GM12878 (cell line): ENCODE data around the gene SLC35F2. TPM values are rescaled to one million over a fixed set of nuclear protein-coding genes. Genes with fewer than 3 reads are reported as not detected.
A peak's percentile ranks its signal among the peaks of the same experiment; 100 is the strongest.

Experiments used
- ATAC-seq: fragments of 200-7000 bp; cut with Tn5 transposase; 3 replicates; pipeline ENCODE4 v1.9.1; 2020; ENCODE audit warnings: mild to moderate bottlenecking, moderate library complexity
- BruUV-seq: library from RNA; stranded (reverse); fragments of 400-500 nt; replicated peaks from 2 replicates; lab custom pipeline; 2021; lab: Mats Ljungman, UMichigan
- CTCF ChIA-PET: fragments of 300-600 bp; sonication (Branson Sonifier 250); formaldehyde crosslinking; extraction: SDS; loops from one replicate; lab custom pipeline; 2021; ENCODE audit warnings: inconsistent platforms; lab: Yijun Ruan, JAX
- POLR2A ChIA-PET: fragments of 350-600 bp; formaldehyde crosslinking; extraction: SDS; loops from one replicate; lab custom pipeline; 2021; ENCODE audit warnings: inconsistent platforms; lab: Charles Lee
- RAD21 ChIA-PET: fragments of 300-600 bp; sonication (Branson Sonifier 250); formaldehyde crosslinking; loops from one replicate; lab custom pipeline; 2023; ENCODE audit warnings: antibody characterized with exemption; ENCODE audit not compliant: unreplicated experiment; lab: Charles Lee
- SMC1A ChIA-PET: fragments of 300-600 bp; sonication (Branson Sonifier 250); formaldehyde crosslinking; loops from one replicate; lab custom pipeline; 2023; ENCODE audit not compliant: unreplicated experiment, uncharacterized antibody; lab: Charles Lee
- DNase-seq: peaks from one replicate; pipeline ENCODE4 v3.0.0-alpha.2; 2011; ENCODE audit warnings: low read depth, low spot score
- FAIRE-seq: peaks from 3 replicates; lab custom pipeline; 2011; peaks lifted over from hg19 to GRCh38; lab: Jason Lieb, UNC
- H2AFZ ChIP-seq: 2 replicates; pipeline ENCODE4 v1.6.0; 2011; ENCODE audit warnings: low read depth, low read length, control low read depth; ENCODE audit not compliant: control insufficient read depth
- H3K27ac ChIP-seq: 2 replicates; pipeline ENCODE4 v1.5.1; 2011; ENCODE audit warnings: control low read depth; ENCODE audit not compliant: control insufficient read depth, insufficient read depth
- H3K27me3 ChIP-seq, 2 experiments: replicated peaks in 1 of 2; 2 replicates each; pipeline versions ENCODE4 v1.6.0 to v1.6.1; 2011; ENCODE audit warnings: low read length in 1 of 2; ENCODE audit not compliant: control insufficient read depth in 2 of 2, insufficient read depth in 2 of 2
- H3K36me3 ChIP-seq, 2 experiments: 2 replicates each; pipeline ENCODE4 v1.5.1; 2011; ENCODE audit warnings: low read length in 1 of 2; ENCODE audit not compliant: control insufficient read depth in 2 of 2, insufficient read depth in 2 of 2
- H3K4me1 ChIP-seq: 2 replicates; pipeline ENCODE4 v1.6.1; 2011; ENCODE audit warnings: mild to moderate bottlenecking, low read length, moderate library complexity, mixed read lengths; ENCODE audit not compliant: control insufficient read depth, insufficient read depth
- H3K4me2 ChIP-seq: 2 replicates; pipeline ENCODE4 v1.6.0; 2011; ENCODE audit warnings: control low read depth; ENCODE audit not compliant: control insufficient read depth, insufficient read depth
- H3K4me3 ChIP-seq: fragments of 200-600 bp; sonication (generic); 2 replicates; pipeline ENCODE4 v1.5.1; 2016
- H3K79me2 ChIP-seq: 2 replicates; pipeline ENCODE4 v1.6.0; 2011; ENCODE audit warnings: low read length; ENCODE audit not compliant: control insufficient read depth, insufficient read depth
- H3K9ac ChIP-seq: 2 replicates; pipeline ENCODE4 v1.8.0; 2011; ENCODE audit warnings: low read length, control low read depth, mixed read lengths; ENCODE audit not compliant: control insufficient read depth, insufficient read depth
- H3K9me3 ChIP-seq: replicated peaks from 3 replicates; pipeline ENCODE4 v1.5.1; 2011; ENCODE audit warnings: mild to moderate bottlenecking, low read length; ENCODE audit not compliant: control insufficient read depth, insufficient read depth
- H4K20me1 ChIP-seq: 2 replicates; pipeline ENCODE4 v1.6.0; 2011; ENCODE audit not compliant: control insufficient read depth, insufficient read depth
- BCL3 ChIP-seq: IDR thresholded peaks from 2 replicates; pipeline ENCODE4 v1.6.1; 2011; ENCODE audit warnings: borderline replicate concordance, low read depth, mild to moderate bottlenecking, moderate library complexity, low read length; ENCODE audit not compliant: insufficient read depth, poor library complexity, severe bottlenecking
- CTCF ChIP-seq, 3 experiments: IDR thresholded peaks in 2 of 3; conservative IDR thresholded peaks in 1 of 3; 2 replicates each; pipeline ENCODE4 v1.5.1; 2011; ENCODE audit warnings: low read depth in 3 of 3, low read length in 3 of 3, mild to moderate bottlenecking in 3 of 3, control low read depth in 2 of 3, moderate library complexity in 2 of 3, inconsistent platforms in 1 of 3, mixed read lengths in 1 of 3; ENCODE audit not compliant: control insufficient read depth in 2 of 3, insufficient read depth in 1 of 3; ENCODE audit errors: extremely low read depth in 1 of 3
- GABPA ChIP-seq: IDR thresholded peaks from 2 replicates; pipeline ENCODE4 v1.6.1; 2014; ENCODE audit warnings: antibody characterized with exemption, low read depth, mild to moderate bottlenecking, inconsistent platforms
- IRF5 ChIP-seq: fragments of 450-650 bp; IDR thresholded peaks from 2 replicates; pipeline ENCODE4 v1.6.1; 2017; ENCODE audit warnings: borderline replicate concordance
- RAD21 ChIP-seq: IDR thresholded peaks from 2 replicates; pipeline ENCODE4 v1.6.1; 2011; ENCODE audit warnings: mild to moderate bottlenecking, low read depth, low read length, moderate library complexity; ENCODE audit not compliant: insufficient read depth
- REST ChIP-seq: IDR thresholded peaks from 2 replicates; pipeline ENCODE4 v1.6.1; 2012; ENCODE audit warnings: mild to moderate bottlenecking, low read depth, low read length
- SMC3 ChIP-seq: IDR thresholded peaks from 2 replicates; pipeline ENCODE4 v1.6.1; 2011; ENCODE audit warnings: low read length, improper control_type of control experiment, borderline replicate concordance
- SREBF2 ChIP-seq: IDR thresholded peaks from 2 replicates; pipeline ENCODE4 v1.6.1; 2012; ENCODE audit warnings: mild to moderate bottlenecking, low read length
- YY1 ChIP-seq: IDR thresholded peaks from 2 replicates; pipeline ENCODE4 v1.6.1; 2011; ENCODE audit warnings: low read depth, mild to moderate bottlenecking, low read length
- WGBS: methylation state at CpG from one replicate; pipeline ENCODE4 v1.1.6; 2016; ENCODE audit warnings: low lambda C conversion rate; ENCODE audit not compliant: insufficient replicate concordance, insufficient coverage; ENCODE audit errors: missing lambda C conversion rate; 5-methylcytosine and 5-hydroxymethylcytosine counted together
- in situ Hi-C: fragments of 300-500 bp; cut with MboI; formaldehyde crosslinking; loops from 9 replicates; pipeline ENCODE4 v1.14.3; 2018; ENCODE audit warnings: mixed read lengths
- intact Hi-C: fragments of 100-400 bp; cut with micrococcal nuclease; formaldehyde crosslinking; loops from one replicate; pipeline ENCODE4 v1.14.2; 2022; ENCODE audit not compliant: unreplicated experiment
- polyA plus RNA-seq, 11 experiments: library from polyadenylated mRNA; depleted of rRNA in 4 of 11; unstranded in 6 of 11; stranded (reverse) in 5 of 11; fragments of >200 nt; fragmentation: Nextera tagmentation in 4 of 11; fragmentation: Illumina TruSeq in 1 of 11; extraction: Ambion mirVana in 4 of 11; extraction: Trizol in 1 of 11; gene quantifications; 1 replicate in 1 of 11; 2 replicates in 10 of 11; pipeline versions ENCODE4 v1.2.1 to v1.2.3, GENCODE V29; 2011 to 2016; ENCODE audit warnings: inconsistent platforms in 2 of 11, missing spikeins in 2 of 11, low read depth in 1 of 11
- total RNA-seq, 4 experiments: library from RNA; depleted of rRNA in 3 of 4; stranded (reverse); fragments of >200 nt in 3 of 4; fragmentation: Illumina TruSeq in 1 of 4; extraction: Trizol in 1 of 4; gene quantifications; 2 replicates each; pipeline versions ENCODE4 v1.2.1 to v1.2.3, GENCODE V29; 2013 to 2021

Gene SLC35F2
- total and polyA plus RNA-seq, 10 of the 15 experiments (the other 5 are each of a cell fraction or from before 2014, with no cell fraction given): 15.2 to 48.8 (median 40.1) TPM

GRCh38 chr11:107799218-107799859 lies 59.2 kb downstream of the SLC35F2 start:
- Histone ChIP-seq H3K27ac (no peak overlapping the region), H3K4me3 (no peak overlapping the region), H3K79me2 (no peaks in the 10 kb centered on the region; the same call in 1 of the 2 replicates), H3K27me3 (no peaks in the 10 kb centered on the region), H3K4me1 (no peaks in the 10 kb centered on the region), H3K4me2 (no peak overlapping the region), H2AFZ (no peak overlapping the region), H3K9me3 (no peaks in the 10 kb centered on the region; the same call in 2 of the 3 replicates), H4K20me1 (no peaks in the 10 kb centered on the region)
- ATAC-seq (peak; percentile 97), DNase-seq (peak; percentile 12), FAIRE-seq (no peak)
- intact Hi-C loops: loop anchor here (5.0 kb wide), 2 partner anchors 58 to 98 kb away; partner anchors contain the start of gene SLC35F2
- WGBS: 65% methylated on average over 12 of the region's 12 CpGs
- CTCF ChIA-PET: interaction anchor here (0.8 to 5.1 kb wide), 13 partner anchors 9 to 236 kb away, joined by 3 to 44 read pairs (median 5); no protein-coding TSS in a partner anchor
- RAD21 ChIA-PET: interaction anchor here (1.0 to 2.1 kb wide), 2 partner anchors 15 to 35 kb away, joined by 4 to 5 read pairs; no protein-coding TSS in a partner anchor
- SMC1A ChIA-PET: interaction anchor here (1.0 to 2.5 kb wide), 5 partner anchors 12 to 65 kb away, joined by 3 to 8 read pairs (median 6); partner anchors contain the start of gene SLC35F2
- TF ChIP-seq SMC3: peak; percentile 59; the same call in 1 of the 2 replicates
- TF ChIP-seq RAD21: peak; percentile 71
- TF ChIP-seq YY1: peak; percentile 50; the same call in 1 of the 2 replicates
- TF ChIP-seq BCL3: no peak
- no peak for TF ChIP-seq IRF5
- TF ChIP-seq GABPA: 0 out of 2 replicates have a peak, but pooled peaks have one; percentile 12
- TF ChIP-seq REST: no peak
- TF ChIP-seq SREBF2: no peak
- TF ChIP-seq CTCF (IDR thresholded peaks at IDR 0.05 in 2 of 3, conservative IDR thresholded peaks at IDR 0.05 in 1 of 3; ENCODE audit: control insufficient read depth in 2 of 3, extremely low read depth in 1 of 3, insufficient read depth in 1 of 3, low read depth in 3 of 3, low read length in 3 of 3): peak; percentile 91 to 96 (median 95)
- TF ChIP-seq, all 136 proteins: peak for 5
- Histone ChIP-seq H3K9ac (no peak overlapping the region), H3K36me3 (peaks cover 3 to 13% of the 10 kb centered on the region in 2 experiments; a peak in 2 of 4 replicates)
- POLR2A ChIA-PET: interaction anchor here (0.6 kb wide), 1 partner anchor 130 kb away, joined by 5 read pairs; no protein-coding TSS in a partner anchor
- BruUV-seq: TSS peak; percentile 40
- in situ Hi-C loops: no loop called here
